ENCODE results near the gene CDA.

The CDA gene

GRCh38 chr1:20596106-20596505, 7.2 kb downstream of the CDA start:
- TF ChIP-seq CTCF (IDR thresholded peaks at IDR 0.05; ENCODE audit: insufficient read depth, low read depth, low read length, missing control alignments) = no peak
- no peak overlapping the region for H3K4me3 ChIP-seq (ENCODE audit: low read length)
- no peak for DNase-seq (ENCODE audit: low read depth)

GRCh38 chr1:20597650-20598049, 8.8 kb downstream of the CDA start:
- H3K4me3 ChIP-seq (ENCODE audit: low read length) = no peak overlapping the region
- DNase-seq (ENCODE audit: low read depth) = no peak
- TF ChIP-seq CTCF (IDR thresholded peaks at IDR 0.05; ENCODE audit: insufficient read depth, low read depth, low read length, missing control alignments) = no peak

GRCh38 chr1:20600156-20600555, 11.3 kb downstream of the CDA start:
- TF ChIP-seq CTCF (IDR thresholded peaks at IDR 0.05; ENCODE audit: insufficient read depth, low read depth, low read length, missing control alignments) = no peak
- no peak overlapping the region for H3K4me3 ChIP-seq (ENCODE audit: low read length)
- DNase-seq (ENCODE audit: low read depth) = peak; percentile 62

GRCh38 chr1:20601129-20601825, 12.4 kb downstream of the CDA start:
- H3K4me3 ChIP-seq (ENCODE audit: low read length) = no peak overlapping the region
- peak; percentile 64 for DNase-seq (ENCODE audit: low read depth)

GRCh38 chr1:20602851-20603450, 14.1 kb downstream of the CDA start:
- DNase-seq (ENCODE audit: low read depth) = peak; percentile 90
- no peak overlapping the region for H3K4me3 ChIP-seq (ENCODE audit: low read length)
- TF ChIP-seq CTCF (IDR thresholded peaks at IDR 0.05; ENCODE audit: insufficient read depth, low read depth, low read length, missing control alignments) = no peak

More at GRCh38 chr1:20601129-20601825, 12.4 kb downstream of the CDA start:
- no peak for TF ChIP-seq CTCF (IDR thresholded peaks at IDR 0.05; ENCODE audit: insufficient read depth, low read depth, low read length, missing control alignments)

GRCh38 chr1:20603504-20604464, 14.9 kb downstream of the CDA start:
- peak; percentile 96 for DNase-seq (ENCODE audit: low read depth)

More at GRCh38 chr1:20603504-20604464, 14.9 kb downstream of the CDA start:
- H3K4me3 ChIP-seq (ENCODE audit: low read length) = no peak overlapping the region
- no peak for TF ChIP-seq CTCF (IDR thresholded peaks at IDR 0.05; ENCODE audit: insufficient read depth, low read depth, low read length, missing control alignments)

All from epithelial cell of esophagus (primary cell).